ELR (cell line): ENCODE data around the gene OSBP2.
"Not testable (repeated sequence)": the region's sequence is repeated elsewhere in the genome, so short reads cannot be mapped to it uniquely, and the experiment has no call there.

Experiments used
- DNase-seq: peaks from one replicate; pipeline ENCODE4 v3.0.0-alpha.2; 2015; ENCODE audit warnings: low read depth

OSBP2 gene

DNA sequence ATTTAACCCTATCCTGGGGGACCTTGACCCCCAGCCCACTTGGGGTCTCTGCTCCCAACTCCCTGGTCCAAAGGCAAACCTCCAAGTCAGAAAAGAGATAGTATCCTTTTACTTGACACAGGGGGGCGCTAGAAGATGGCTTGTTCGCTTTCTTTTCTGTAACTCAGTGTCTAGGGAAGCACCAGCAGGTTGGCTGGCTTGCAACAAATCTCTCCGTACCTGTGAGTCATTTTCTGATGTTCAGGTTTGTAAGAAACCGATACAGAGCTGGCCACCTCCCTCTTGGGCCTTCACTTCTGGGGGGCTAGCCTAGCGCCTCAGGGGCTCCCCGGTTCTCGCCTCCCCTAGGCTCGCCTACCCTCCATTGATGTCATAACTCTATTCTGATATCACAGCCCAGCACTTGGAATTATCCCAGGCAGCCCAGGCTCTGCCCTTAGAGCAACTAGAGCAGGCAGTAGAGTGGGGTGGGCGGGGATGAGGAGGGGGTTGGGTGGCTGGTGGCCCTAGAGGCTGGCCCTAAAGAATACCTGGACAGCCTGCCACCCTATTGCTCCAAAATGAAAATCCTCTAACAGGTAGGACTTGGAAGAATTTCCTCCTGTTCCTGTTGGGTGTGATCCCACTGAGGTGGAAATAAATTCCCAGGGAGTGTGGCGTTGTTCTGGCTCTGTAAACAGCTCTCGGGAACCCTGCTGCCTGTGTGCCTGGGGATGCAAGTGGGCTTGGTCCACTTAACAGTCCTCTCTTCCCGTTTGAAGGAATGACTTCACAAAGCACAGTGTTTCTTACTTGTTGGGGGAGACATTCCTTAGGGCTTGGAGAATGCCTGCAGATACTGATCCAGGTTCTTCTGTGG lies 69.4 kb downstream of the OSBP2 start:
- DNase-seq, result peak; percentile 87

DNA sequence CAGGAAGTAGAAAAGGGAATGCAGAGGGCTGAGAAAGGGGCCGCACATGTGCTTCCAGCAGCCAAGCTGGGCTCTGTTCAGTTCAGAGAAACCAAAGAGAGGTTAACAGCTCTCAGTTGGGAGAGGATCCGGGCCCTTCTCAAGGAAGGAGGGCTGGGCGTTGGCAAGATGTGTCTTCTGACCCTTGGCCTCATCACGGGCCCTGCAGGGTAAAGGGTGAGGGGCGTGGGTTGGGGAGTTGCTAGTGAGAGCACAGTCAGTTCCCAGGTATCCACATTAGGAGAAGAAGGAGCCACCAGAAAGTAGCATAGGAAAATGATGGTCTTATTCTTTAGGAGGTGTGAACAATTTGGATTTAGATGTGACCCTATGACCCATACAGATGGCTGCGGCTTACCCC lies 73.0 kb downstream of the OSBP2 start:
- no peak for DNase-seq

- no peak for DNase-seq
These were observed 76.0 kb downstream of the OSBP2 start for GRCh38 chr22:30770716-30771115.

DNA sequence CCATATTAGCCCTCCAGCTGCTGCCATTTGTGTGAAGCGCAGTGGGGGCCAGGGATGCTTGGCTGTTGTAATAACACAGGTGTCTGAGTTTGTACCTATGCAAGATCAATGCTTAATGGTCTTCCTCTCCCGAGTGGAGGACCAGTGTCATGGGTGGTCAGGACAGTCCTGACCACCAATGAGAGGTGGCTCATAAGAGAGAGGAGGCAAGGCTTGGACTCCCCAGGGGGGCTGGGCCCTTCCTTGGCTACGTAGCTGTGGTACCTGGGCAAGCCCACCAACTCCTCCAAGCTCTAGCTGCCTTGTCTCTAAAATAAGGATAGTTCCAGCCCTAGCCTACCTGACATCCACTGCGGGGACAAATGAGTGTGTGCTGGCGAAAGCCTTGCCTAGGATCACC lies 79.2 kb downstream of the OSBP2 start:
- no peak for DNase-seq

DNA sequence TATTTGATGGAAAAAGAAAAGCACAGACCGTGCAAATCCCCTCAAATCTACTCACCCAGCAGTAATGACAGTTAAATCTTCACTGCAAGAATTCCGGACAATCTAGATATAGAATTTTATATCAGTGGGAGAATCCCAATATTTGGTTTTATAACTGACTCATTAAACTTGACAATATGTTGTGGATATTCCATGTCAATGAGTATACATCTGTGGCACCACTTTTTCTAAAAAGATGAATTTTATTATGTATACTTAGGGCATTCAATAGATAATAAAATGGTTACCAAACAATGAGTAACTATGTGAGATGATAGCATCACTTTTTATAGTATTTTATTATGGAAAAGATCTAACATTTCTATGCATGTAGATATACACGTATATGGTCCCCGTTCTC lies 79.9 kb downstream of the OSBP2 start:
- no peak for DNase-seq

GRCh38 chr22:30776476-30776875 lies 81.8 kb downstream of the OSBP2 start:
- no peak for DNase-seq

DNA sequence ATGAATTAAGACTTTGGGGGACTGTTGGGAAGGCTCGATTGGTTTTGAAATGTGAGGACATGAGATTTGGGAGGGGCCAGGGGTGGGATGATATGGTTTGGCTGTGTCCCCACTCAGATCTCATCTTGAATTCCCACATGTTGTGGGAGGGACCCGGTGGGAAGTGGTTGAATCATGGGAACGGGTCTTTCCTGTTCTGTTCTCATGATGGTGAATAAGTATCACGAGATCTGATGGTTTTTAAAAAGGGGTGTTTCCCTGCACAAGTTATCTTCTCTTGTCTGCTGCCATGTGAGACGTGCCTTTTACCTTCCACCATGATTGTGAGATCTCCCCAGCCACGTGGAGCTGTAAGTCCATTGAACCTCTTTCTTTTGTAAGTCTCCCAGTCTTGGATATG lies 82.5 kb downstream of the OSBP2 start:
- DNase-seq, result not testable (repeated sequence)

DNA sequence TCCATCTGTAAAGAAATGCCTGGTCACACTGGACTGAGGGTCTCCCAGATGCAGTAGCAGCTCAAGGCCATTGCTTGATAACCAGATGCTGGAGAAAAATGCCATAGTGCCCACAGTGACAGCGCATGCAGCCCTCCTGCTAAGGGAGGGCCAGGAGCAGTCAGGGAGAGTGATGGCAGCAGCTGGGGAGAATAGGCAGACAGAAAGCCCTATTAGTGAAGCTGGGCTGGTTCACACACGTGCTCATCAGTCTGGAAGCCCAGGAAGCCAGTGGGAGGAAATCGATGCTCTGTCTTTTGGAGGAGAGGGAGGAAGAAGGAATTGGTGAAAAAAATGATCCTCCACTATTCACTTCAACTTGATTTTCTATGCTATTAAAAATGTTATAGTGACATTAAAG lies 82.9 kb downstream of the OSBP2 start:
- no peak for DNase-seq

GRCh38 chr22:30778261-30778660 lies 83.6 kb downstream of the OSBP2 start:
- DNase-seq, result no peak

DNA sequence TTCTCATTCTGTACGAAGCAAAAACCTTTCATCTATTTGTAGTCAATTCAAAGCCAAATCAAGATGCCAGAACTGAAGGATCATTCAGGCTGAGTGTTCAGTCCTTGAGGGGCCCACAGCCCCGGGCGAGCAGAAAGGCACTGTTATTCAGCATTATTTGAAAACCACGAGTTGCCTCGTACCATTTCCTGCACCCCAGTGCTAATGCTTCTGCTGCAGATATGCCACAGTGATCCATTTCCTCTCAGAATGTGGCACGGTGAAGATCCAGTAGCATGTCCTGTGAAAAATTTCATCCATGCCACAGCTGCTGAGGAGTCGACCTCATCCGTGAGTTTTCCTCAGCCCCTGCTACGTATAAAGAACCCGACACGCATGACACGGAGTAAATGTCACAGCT lies 85.4 kb downstream of the OSBP2 start:
- peak; percentile 12 for DNase-seq

- DNase-seq, result peak; percentile 46
These were observed 86.7 kb downstream of the OSBP2 start for GRCh38 chr22:30781271-30781875.

- DNase-seq, result no peak
These were observed 87.9 kb downstream of the OSBP2 start for GRCh38 chr22:30782613-30783012.

DNA sequence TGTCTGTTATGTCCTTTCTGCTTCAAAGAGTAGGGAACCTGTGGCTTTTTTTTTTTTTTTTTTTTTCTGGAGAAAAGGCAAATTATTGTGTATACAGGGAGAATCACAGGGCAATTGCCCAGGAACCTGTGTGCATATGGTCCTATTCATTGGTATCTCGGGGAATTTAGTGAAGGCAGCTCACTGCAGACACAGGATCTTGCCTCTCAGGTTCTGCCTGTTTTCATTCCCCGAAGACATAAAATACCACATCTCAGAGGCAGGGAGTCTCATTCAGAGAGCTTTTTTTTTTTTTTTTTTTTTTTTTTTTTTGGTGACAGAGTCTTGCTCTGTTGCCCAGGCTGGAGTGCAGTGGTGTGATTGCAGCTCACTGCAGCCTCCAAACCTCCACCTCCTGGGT lies 88.3 kb downstream of the OSBP2 start:
- DNase-seq, result no peak

DNA sequence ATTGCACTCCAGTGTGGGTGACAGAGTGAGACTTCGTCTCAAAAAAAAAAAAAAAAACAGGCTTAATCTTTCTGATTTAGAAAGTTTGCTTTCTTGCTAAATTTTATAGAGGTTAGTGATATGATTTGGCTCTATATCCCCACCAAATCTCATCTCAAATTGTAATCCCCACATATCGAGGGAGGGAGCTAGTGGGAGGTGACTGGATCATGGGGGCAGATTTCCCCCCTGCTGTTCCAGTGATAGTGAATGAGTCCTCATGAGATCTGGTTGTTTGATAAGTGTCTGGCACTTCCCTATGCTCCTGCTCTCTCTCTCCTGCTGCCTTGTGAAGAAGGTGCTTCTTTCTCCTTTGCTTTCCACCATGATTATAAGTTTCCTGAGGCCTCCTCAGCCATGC lies 90.9 kb downstream of the OSBP2 start:
- DNase-seq, result no peak

DNA sequence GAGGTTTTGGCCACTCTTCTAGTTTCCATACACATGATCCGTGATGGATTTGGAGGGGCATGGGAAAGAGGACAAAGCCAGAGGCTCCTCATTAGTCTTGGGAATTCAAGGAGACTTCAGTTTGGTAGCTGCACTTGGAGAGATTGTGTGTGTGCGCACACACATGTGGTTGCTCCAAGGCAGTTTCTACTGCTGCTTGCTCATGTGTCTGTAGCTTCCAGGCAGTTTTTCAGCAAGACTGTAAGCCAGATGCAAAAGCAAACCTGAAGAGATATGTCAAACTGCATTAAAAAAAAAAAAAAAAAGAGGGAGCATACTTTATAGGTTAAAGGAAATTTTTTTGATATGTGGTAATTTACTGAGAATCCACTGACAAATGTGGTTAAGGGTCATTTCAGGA lies 95.7 kb downstream of the OSBP2 start:
- DNase-seq, result no peak

GRCh38 chr22:30792456-30792855 lies 97.8 kb downstream of the OSBP2 start:
- DNase-seq, result no peak

DNA sequence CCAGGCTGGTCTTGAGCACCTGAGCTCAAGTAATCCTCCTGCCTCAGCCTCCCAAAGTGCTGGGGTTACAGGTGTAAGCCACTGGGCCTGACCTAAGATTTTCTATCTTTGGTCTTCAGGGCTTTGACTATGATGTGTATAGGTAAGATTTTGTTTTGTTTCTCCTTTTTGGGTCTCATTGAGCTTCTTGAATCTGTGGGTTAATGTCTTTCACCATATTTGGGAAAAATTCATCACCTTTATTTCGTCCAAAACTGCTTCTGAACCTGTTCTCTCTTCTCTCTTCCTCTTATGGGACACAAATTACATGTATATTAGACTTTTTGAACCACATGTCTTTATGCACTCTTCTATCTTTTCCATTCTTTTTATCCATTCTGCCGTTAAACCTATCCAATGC lies 100.4 kb downstream of the OSBP2 start:
- DNase-seq, result no peak

DNA sequence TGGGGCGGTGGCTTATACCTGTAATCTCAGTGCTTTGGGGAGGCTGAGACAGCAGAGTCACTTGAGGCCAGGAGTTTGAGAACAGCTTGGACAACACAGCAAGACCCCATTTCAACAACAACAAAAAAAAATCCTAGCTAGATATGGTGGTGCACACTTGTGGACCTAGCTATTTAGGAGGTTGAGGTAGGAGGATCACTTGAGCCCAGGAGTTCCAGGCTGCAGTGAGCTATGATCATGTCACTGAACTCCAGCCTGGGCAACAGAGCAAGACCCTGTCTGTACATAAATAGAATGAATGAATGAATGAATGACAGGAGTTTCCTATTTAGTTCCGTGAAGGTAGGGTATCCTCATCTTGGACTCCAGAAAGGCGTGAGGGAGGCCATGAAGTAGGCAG lies 107.0 kb downstream of the OSBP2 start:
- no peak for DNase-seq

DNA sequence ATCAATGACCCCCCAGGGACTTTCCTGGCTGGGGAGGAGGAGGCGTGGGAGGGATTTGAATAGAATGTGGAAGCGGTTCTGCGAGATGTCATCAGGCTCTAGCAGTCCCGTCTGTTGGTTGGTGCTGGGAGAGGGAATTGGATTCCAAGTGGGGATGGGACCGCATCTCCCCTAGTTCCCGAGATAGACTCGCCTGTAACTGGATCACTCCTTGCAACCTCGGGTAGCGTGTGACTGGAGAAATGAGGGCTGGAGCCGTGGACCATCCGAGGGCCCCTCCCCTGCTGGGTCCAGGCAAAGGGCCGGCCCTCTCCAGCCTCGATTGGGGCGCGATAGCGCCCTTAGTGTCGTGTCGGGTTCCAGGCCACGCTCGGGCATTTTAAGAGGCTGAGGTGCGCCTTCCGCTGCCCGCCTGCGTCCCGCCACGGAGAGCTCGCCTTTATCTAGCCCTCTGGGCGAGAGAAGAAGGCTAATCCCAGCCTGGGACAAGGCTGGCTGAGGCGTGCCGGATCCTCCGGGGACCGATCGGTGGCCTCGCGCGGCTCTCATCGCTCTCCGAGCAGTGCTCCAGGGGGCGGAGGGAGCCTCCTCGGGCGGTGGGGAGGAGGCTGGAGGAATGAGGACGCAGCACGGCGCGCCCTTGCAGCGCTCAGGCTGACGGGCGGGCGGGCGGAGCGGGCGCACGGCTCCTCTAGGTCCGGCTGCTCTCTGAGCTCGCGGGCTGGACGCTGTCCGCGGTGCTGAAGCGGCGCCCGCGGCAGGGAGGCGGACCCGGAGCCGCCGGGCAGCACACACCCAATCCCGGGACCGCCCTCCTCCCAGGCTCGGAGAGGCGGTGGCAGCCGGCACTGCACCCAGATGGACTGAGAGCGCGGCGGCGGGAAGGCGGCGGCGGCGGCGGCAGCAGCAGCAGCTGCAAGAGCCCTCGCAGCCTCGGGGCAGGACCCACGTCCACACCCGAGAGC lies 107.8 kb downstream of the OSBP2 start:
- DNase-seq, result peak; percentile 93

- DNase-seq, result no peak
These were observed 109.0 kb downstream of the OSBP2 start for GRCh38 chr22:30803679-30804078.

DNA sequence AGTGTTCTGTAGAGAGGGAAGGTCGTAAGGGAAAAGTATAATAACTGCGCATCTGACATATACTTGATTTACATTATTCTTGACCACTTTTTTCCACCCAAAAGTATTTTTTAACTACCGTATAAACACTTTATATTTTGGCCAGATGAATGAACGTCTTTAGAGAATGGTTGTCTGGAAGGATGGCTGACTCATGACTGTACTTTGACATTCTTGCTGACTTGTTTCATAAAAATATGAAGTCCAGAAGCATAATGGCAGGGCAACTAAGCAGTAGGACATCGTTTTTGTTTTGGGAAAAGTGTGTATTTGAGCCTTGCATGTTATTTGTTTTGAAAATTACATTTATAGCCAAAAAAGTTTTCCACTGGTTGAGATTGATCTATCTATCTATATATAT lies 110.0 kb downstream of the OSBP2 start:
- peak; percentile 61 for DNase-seq

GRCh38 chr22:30806391-30806861 lies 111.8 kb downstream of the OSBP2 start:
- peak; percentile 93 for DNase-seq
